Panc1 (cell line): ENCODE data around the gene CLDN11. TPM values are rescaled to one million over a fixed set of nuclear protein-coding genes. Genes with fewer than 3 reads are reported as not detected.

Source experiments
- ATAC-seq: fragments of 200-7000 bp; cut with Tn5 transposase; 2 replicates; pipeline ENCODE4 v1.9.1; 2020; ENCODE audit warnings: mild to moderate bottlenecking, moderate library complexity
- BruUV-seq: library from RNA; stranded (reverse); fragments of 400-500 nt; replicated peaks from 2 replicates; lab custom pipeline; 2021; lab: Mats Ljungman, UMichigan
- CTCF ChIA-PET: fragments of 300-600 bp; sonication (Branson Sonifier 250); formaldehyde crosslinking; loops from one replicate; lab custom pipeline; 2022; ENCODE audit warnings: antibody characterized with exemption; lab: Charles Lee
- POLR2A ChIA-PET: fragments of 300-600 bp; sonication (Branson Sonifier 250); formaldehyde crosslinking; loops from one replicate; lab custom pipeline; 2022; ENCODE audit warnings: antibody characterized with exemption; lab: Charles Lee
- DNase-seq: peaks from one replicate; pipeline ENCODE4 v3.0.0-alpha.2; 2010; ENCODE audit warnings: low read depth, low spot score
- H3K27ac ChIP-seq: 2 replicates; pipeline ENCODE4 v1.5.1; 2011; ENCODE audit warnings: mild to moderate bottlenecking, low read length, inconsistent platforms
- H3K27me3 ChIP-seq: fragments of 200-500 bp; sonication (Bioruptor generic); 2 replicates; pipeline ENCODE4 v1.6.0; 2014; ENCODE audit warnings: low read length, inconsistent platforms; ENCODE audit not compliant: control insufficient read depth, insufficient read depth
- H3K36me3 ChIP-seq: fragments of 200-500 bp; sonication (Bioruptor generic); 2 replicates; pipeline ENCODE4 v1.5.1; 2014; ENCODE audit warnings: inconsistent platforms, mild to moderate bottlenecking, low read length, moderate library complexity; ENCODE audit not compliant: control insufficient read depth, insufficient read depth
- H3K4me1 ChIP-seq: 2 replicates; pipeline ENCODE4 v1.5.1; 2011; ENCODE audit warnings: inconsistent platforms, mild to moderate bottlenecking, low read length, moderate library complexity; ENCODE audit not compliant: control insufficient read depth, insufficient read depth
- H3K4me3 ChIP-seq, 2 experiments: 2 replicates each; pipeline ENCODE4 v1.5.1; 2011 to 2012; ENCODE audit warnings: low read depth in 2 of 2, low read length in 2 of 2, mild to moderate bottlenecking in 2 of 2, inconsistent platforms in 1 of 2, moderate library complexity in 1 of 2
- H3K9me3 ChIP-seq: fragments of 200-500 bp; sonication (Bioruptor generic); 2 replicates; pipeline ENCODE4 v1.5.1; 2014; ENCODE audit warnings: low read depth, mild to moderate bottlenecking, inconsistent platforms, low read length, moderate library complexity; ENCODE audit not compliant: control insufficient read depth, insufficient read depth
- CTCF ChIP-seq: fragments of 450-650 bp; IDR thresholded peaks from 2 replicates; pipeline ENCODE4 v1.5.1; 2017; ENCODE audit warnings: mild to moderate bottlenecking
- POLR2AphosphoS5 ChIP-seq: IDR thresholded peaks from 2 replicates; pipeline ENCODE4 v1.6.1; 2012; ENCODE audit warnings: mild to moderate bottlenecking, low read depth, low read length, moderate library complexity
- REST ChIP-seq, 2 experiments: IDR thresholded peaks; 2 replicates each; pipeline ENCODE4 v1.6.1; 2011 to 2012; ENCODE audit warnings: low read depth in 2 of 2, control low read depth in 1 of 2, low read length in 1 of 2, mild to moderate bottlenecking in 1 of 2, moderate library complexity in 1 of 2; ENCODE audit not compliant: insufficient read depth in 1 of 2
- SIN3A ChIP-seq: IDR thresholded peaks from 2 replicates; pipeline ENCODE4 v1.6.1; 2012; ENCODE audit warnings: low read depth, mild to moderate bottlenecking, low read length, moderate library complexity, borderline replicate concordance; ENCODE audit not compliant: insufficient read depth
- TCF7L2 ChIP-seq: IDR thresholded peaks from 2 replicates; pipeline ENCODE4 v1.6.1; 2011; ENCODE audit warnings: mild to moderate bottlenecking, low read depth, low read length, inconsistent platforms
- in situ Hi-C: cut with HindIII; loops from 2 replicates; pipeline ENCODE4 v1.10.0; 2016; ENCODE audit warnings: low sequenced_read_pairs, low pct_unique_long_range_greater_than_20kb
- intact Hi-C: fragments of 100-400 bp; cut with micrococcal nuclease; formaldehyde crosslinking; loops from one replicate; pipeline ENCODE4 v1.10.0; 2022; ENCODE audit not compliant: unreplicated experiment
- total RNA-seq: library from RNA; stranded (reverse); gene quantifications from one replicate; pipeline ENCODE4 v1.2.1, GENCODE V29; 2021; ENCODE audit not compliant: unreplicated experiment

CLDN11 gene
- total RNA-seq, 1 experiment from 2014 or later = 1.9 TPM

GRCh38 chr3:170417090-170417489 lies 1.6 kb upstream of the CLDN11 start:
- no TSS peak for BruUV-seq
- Histone ChIP-seq H3K27ac (no peak overlapping the region), H3K9me3 (no peaks in the 10 kb centered on the region), H3K36me3 (no peaks in the 10 kb centered on the region), H3K27me3 (no peaks in the 10 kb centered on the region), H3K4me3 (no peak overlapping the region), H3K4me1 (no peaks in the 10 kb centered on the region)
- intact Hi-C loops (no loop called here), in situ Hi-C loops (no loop called here)
- ATAC-seq = no peak
- TF ChIP-seq TCF7L2 (no peak), POLR2AphosphoS5 (no peak), REST (IDR thresholded peaks at IDR 0.05; ENCODE audit: insufficient read depth in 1 of 2, low read depth in 2 of 2, low read length in 1 of 2) (no peak), SIN3A (no peak), CTCF (no peak)
- CTCF ChIA-PET = no interaction called here
- no peak for DNase-seq
- POLR2A ChIA-PET = no interaction called here

- DNase-seq (no peak), ATAC-seq (no peak)
- BruUV-seq = no TSS peak
- Histone ChIP-seq H3K9me3 (no peaks in the 10 kb centered on the region), H3K36me3 (no peaks in the 10 kb centered on the region), H3K4me3 (no peak overlapping the region; a peak in 1 of 4 replicates), H3K27ac (no peak overlapping the region), H3K4me1 (no peaks in the 10 kb centered on the region), H3K27me3 (no peaks in the 10 kb centered on the region)
- TF ChIP-seq TCF7L2 (no peak), REST (IDR thresholded peaks at IDR 0.05; ENCODE audit: insufficient read depth in 1 of 2, low read depth in 2 of 2, low read length in 1 of 2) (no peak), SIN3A (no peak), CTCF (no peak), POLR2AphosphoS5 (no peak)
- in situ Hi-C loops (no loop called here), intact Hi-C loops (no loop called here)
- POLR2A ChIA-PET = no interaction called here
- CTCF ChIA-PET = no interaction called here
Measured at GRCh38 chr3:170419557-170420087, 954 bp downstream of the CLDN11 start.
